GM20000 (cell line): ENCODE measurements around the gene SH3D19.

Experiments
- DNase-seq: peaks from one replicate; pipeline ENCODE4 v3.0.0; 2012; ENCODE audit warnings: low spot score
- TF ChIP-seq, protein P1 (sequence below): IDR thresholded peaks from 2 replicates; pipeline ENCODE4 v1.5.1; 2012; ENCODE audit warnings: mild to moderate bottlenecking, control low read depth; ENCODE audit errors: extremely low read depth, missing control alignments

The SH3D19 gene

GRCh38 chr4:151251603-151252304 lies 73.7 kb downstream of the SH3D19 start:
- DNase-seq, result no peak
- TF ChIP-seq, protein P1, sequence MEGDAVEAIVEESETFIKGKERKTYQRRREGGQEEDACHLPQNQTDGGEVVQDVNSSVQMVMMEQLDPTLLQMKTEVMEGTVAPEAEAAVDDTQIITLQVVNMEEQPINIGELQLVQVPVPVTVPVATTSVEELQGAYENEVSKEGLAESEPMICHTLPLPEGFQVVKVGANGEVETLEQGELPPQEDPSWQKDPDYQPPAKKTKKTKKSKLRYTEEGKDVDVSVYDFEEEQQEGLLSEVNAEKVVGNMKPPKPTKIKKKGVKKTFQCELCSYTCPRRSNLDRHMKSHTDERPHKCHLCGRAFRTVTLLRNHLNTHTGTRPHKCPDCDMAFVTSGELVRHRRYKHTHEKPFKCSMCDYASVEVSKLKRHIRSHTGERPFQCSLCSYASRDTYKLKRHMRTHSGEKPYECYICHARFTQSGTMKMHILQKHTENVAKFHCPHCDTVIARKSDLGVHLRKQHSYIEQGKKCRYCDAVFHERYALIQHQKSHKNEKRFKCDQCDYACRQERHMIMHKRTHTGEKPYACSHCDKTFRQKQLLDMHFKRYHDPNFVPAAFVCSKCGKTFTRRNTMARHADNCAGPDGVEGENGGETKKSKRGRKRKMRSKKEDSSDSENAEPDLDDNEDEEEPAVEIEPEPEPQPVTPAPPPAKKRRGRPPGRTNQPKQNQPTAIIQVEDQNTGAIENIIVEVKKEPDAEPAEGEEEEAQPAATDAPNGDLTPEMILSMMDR, result no peak

- no peak for DNase-seq
- TF ChIP-seq, protein P1, result no peak
Observed at GRCh38 chr4:151250706-151251105, 74.7 kb downstream of the SH3D19 start.

- TF ChIP-seq, protein P1, result no peak
- no peak for DNase-seq
Observed at GRCh38 chr4:151248519-151248918, 76.9 kb downstream of the SH3D19 start.

DNA sequence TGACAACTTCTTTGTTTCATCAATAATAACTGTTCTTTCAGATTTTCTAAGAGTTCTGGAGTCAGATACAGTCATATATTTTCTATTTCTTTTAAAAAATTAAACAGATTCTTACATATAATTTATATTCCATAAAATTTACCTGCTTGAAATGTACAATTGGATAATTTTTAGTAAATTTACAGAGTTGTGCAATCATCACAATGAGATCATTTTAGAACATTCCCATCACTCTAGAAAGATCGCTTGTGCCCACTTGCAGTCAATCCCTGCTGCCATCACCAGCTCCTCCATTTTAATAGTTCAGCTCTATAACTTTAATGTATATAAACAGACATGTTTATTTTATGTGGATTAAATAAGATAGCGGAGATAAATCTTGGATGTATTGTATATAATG lies 78.0 kb downstream of the SH3D19 start:
- TF ChIP-seq, protein P1, result no peak
- no peak for DNase-seq

- no peak for DNase-seq
- TF ChIP-seq, protein P1, result no peak
Observed at GRCh38 chr4:151246742-151247141, 78.7 kb downstream of the SH3D19 start.

GRCh38 chr4:151242305-151242704 lies 83.1 kb downstream of the SH3D19 start:
- TF ChIP-seq, protein P1, result no peak
- no peak for DNase-seq

- DNase-seq, result no peak
- TF ChIP-seq, protein P1, result no peak
Observed at GRCh38 chr4:151239608-151240007, 85.8 kb downstream of the SH3D19 start.
